Measurements from ENCODE around the gene LILRB5.
"Not testable (repeated sequence)": the region's sequence is repeated elsewhere in the genome, so short reads cannot be mapped to it uniquely, and the experiment has no call there.

The LILRB5 gene

DNA sequence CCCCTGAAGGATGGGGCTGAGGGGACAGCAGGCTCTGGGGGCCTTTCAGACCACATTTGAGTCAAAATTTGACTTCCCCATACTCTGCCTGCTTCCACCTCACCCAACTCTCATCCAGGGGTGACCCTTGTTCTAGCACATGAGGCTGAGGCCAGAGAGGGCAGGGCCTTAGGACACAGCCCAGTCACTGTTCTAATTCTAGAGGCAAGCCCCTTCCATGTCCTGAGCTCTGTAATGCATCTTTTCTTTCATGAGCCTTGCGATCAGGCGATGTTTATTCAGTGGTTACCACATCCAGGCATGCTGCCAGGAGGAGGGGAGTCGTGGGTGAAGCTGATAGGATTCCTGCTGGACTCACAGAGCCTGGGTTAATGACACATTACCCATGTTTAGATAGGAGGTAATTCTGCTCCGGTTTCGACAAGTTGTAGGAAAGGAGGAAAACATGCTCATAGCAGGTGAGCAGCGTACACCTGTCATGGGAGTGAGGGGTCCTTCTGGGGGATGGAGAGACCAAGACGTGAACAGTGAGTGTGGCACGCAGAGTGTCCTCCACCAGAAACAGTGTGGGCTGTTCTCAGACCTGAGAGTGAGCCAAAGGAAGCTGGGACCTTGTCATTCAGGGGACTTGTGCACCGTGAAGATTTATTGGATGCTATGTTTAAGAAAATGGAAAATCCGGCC, 47.1 kb downstream of the LILRB5 start:
- peak; percentile 96 for DNase-seq

DNA sequence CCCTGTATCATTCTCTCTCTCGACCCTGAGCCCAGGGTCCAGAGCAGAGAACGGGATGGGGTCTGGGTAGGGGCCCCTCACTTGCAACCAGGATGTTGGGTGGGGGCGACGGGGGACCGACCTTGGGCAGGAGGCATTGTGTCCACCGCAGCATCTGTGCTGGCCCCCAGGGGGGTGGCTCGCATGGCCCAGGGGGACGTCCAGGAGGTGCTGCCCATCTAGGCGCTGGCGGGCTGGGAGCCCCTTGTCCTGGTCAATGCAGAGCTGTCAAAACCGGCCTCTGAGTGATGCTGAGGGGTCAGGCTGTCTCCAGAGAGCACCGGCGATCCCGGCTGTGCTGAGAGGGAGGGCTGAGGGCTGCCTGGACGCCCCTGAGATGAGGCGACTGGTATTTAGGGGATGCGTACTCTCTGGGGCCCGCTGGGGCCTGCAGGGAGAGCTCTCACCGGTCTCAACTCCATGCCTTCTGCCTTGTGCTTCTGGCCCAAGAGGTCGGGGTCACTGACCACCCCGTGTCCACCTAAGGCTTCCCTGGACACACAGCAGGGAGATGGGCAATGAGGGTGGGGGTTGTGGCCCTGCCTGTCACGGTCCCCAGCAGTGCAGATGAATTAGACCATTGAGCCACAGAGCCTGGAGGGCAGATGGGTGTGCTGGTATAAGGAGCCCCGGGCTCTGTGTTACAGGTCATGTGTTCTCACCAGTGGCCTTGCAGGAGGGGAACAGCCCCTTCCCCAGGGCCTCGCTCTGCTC, 47.8 kb downstream of the LILRB5 start:
- DNase-seq, result no peak

DNA sequence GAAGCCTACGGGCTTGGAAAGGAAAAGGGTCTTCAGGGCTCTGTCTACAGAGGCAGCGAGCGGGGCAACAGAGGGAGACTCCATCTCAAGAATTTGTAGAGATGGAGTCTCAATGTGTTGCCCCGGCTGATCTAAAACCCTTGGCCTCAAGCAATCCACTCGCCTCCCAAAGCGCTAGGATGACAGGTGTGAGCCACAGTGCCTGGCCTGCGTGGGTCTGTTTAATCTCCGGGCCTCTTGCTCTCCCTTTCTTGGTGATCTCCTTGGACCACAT, 48.4 kb downstream of the LILRB5 start:
- no peak for DNase-seq

DNA sequence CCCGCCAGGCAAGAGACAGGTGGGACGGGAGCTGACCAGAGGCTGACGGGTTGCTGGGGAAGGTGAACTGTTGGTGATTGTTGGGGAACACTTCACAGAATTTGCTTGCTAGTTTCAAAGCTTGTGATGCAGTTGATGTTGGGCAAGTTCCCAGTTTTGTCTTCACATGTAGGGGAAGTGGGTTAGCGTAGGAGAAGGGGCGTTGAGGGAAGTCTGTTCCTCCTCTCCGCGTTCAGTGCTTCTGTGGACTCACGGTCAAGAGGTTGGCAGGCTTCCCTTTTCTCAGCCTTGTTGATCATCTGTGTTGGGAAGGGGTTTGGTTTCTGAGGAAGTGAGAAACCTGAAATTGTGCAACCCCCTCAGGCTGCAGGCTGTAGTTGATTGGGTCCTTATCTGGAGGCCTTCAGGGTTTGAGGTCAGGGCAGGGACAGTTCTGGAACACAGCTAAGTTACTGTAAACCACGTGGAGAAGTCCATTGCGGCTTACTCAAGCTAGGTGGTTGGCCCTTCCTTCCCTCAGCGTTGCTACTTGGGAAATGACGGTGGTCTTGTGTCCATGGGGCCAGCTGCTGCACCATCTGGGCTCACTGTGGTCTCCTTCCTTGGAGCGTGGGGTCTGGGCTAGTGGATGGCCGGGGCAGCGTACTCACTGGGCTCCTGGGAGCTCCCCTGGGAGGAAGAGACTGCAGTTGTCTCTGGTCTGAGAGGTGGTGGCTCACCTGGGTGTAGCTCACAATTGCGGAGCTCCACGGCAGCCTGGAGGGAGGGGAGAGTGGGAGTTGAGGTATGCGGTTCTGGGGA, 48.9 kb downstream of the LILRB5 start:
- DNase-seq, result peak; percentile 49

DNA sequence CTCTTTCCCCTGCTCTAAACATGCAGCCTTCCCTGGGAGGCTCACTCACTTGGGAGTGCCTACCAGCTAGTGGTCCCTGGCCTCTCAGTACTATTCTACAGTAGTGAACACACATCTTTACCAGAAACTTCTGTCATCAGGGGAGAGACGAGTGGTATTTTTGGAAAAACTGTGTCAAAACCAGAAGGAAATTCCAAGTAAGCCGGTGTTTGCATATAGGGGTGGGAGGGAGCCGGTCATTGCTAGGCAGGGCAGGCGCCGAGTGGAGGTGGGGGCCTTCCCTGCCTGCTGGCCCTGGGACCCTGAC, 49.4 kb downstream of the LILRB5 start:
- no peak for DNase-seq

DNA sequence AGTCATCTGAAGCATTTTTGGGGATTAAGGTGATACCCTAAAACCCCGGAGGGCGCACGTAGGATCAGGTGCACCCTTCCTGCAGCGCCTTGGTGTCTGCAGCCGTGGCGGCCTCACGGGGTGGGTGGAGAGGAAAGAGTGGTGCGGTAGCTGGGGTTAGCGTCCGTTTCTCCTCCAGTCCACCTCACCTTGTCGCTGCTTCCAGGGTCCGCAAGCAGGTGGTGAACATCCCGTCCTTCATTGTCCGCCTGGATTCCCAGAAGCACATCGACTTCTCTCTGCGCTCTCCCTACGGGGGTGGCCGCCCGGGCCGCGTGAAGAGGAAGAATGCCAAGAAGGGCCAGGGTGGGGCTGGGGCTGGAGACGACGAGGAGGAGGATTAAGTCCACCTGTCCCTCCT, 49.9 kb downstream of the LILRB5 start:
- not testable (repeated sequence) for DNase-seq

DNA sequence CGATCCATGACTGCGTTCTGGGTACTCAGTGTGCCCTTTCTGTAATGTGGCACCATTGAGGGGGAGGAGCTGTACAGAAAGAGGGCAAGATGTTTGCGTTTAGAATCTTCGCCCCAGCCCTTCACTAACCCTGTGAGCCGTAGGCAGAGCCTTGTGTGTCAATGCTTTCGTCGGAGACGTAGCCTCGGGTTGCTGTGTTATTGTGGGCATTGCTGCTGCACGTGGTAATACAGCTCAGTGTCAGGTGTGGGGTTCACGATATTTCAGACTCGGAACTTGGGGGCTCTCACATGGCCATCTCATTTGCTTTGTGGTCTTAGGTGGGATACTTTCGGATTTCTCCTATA, 50.3 kb downstream of the LILRB5 start:
- DNase-seq, result no peak

DNA sequence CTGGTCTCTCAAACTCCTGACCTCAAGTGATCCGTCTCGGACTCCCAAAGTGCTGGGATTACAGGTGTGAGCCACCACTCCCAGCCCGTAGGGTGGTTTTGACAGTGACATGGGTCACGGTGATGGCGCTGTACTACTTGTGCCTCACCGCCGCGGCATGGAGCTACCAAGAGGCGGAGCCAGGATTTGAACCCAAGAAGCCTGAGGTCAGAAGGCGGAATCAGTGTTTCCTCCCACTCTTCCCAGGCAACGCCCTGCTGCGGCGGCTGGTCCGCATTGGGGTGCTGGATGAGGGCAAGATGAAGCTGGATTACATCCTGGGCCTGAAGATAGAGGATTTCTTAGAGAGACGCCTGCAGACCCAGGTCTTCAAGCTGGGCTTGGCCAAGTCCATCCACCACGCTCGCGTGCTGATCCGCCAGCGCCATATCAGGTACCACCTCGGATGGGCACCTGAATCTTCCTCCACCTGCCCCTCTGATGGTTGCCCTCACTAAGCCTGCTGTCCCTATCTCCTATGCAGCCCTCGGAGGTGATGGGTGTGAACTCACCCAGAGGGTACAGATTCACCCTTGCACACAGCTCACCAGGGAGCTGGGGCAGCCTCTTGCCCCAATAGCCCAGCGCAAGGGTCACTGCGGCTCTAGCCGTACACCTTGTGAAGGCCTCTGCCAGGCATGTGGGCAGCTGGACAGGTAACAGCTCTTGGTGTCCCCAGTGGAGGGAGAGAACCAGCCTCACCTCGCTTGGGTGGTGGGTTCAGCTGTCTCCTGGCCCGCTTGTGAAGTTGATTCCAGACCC, 50.8 kb downstream of the LILRB5 start:
- no peak for DNase-seq

DNA sequence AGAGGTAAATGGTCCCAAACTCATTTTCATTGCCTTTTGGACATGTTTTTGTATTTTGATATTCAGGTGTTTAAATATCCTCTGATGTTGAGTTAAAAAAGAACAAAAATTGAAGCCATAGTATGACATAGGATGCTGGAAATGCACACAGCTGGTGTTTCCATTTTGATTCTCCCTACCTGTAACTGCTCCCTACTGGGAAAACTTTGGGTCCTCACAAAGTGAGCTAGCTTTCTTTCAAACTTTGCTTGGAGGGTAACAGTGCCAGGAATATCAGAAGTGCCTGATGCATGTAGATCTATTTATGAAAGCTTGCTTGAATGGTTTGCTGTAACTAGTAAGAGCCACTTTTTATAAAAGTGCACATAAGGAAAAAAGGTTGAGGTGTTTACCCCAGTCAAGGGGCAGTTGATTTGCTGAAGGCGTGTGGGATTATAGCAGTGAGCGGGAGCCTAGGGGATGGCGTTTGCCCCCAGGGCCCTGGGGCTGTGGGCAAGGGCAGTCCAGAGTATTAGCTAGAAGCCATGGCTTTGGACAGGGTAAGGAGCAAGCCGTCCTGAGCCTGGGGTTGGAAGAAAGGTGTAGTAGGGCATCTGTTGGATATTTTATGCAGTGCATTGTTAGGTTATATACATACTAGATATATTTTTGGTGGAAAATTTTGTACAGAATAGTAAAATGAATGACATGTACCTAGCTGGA, 52.2 kb downstream of the LILRB5 start:
- no peak for DNase-seq

DNA sequence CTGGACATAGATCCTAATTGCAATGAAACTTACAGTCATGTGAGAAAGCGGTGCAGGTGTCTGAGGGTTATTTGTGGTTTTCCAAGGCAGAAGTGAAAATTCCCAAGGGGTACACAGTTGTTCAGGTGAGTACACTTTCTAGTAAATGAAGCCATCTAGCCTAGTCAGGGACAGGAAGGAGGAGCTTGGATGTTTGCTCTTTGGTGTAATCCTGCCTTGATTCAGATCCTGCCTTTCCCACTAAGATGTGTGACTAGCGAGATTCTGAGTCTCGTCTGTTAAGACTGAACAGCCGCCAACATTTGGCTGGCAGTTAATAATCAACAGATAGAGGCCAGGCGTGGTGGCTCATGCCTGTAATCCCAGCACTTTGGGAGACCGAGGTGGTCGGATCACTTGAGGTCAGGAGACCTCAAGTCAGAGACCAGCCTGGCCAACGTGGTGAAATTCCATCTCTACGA, 53.9 kb downstream of the LILRB5 start:
- no peak for DNase-seq

DNA sequence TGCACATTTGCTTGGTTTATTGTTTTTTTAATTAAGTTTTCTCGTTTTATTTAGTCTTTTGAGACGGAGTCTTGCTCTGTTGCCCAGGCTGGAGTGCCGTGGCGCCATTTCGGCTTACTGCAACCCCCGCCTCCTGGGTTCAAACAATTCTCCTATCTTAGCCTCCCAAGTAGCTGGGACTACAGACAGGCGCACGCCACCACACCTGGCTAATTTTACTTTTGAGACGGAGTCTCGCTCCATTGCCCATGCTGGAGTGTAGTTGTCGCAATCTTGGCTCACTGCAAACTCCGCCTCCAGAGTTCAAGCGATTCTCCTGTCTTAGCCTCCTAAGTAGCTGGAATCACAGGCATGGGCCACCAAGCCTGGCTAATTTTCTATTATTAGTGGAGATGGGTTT, 55.1 kb downstream of the LILRB5 start:
- DNase-seq, result no peak

DNA sequence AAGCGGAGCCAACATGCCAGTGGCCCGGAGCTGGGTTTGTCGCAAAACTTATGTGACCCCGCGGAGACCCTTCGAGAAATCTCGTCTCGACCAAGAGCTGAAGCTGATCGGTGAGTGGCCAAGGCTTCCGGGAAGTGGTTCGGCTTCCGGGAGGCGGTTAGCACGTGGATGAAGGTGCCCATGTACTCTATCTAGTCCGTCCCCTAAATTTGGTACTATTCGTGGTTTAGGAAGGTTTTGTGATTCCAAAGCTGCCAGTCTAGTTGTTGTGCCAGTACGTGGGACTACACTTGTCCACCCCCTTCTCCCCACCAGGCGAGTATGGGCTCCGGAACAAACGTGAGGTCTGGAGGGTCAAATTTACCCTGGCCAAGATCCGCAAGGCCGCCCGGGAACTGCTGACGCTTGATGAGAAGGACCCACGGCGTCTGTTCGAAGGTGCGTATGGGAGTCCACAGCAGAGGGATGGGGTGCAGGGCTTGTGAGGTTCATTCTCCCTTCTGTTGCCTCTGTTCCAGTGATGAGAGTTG, 55.8 kb downstream of the LILRB5 start:
- DNase-seq, result no peak
